ENCODE results near the gene ISCA2.

GRCh38 chr14:74531467-74531866, 37.9 kb downstream of the ISCA2 start:
- TF ChIP-seq CTCF (IDR thresholded peaks at IDR 0.05) (no peak), POLR2AphosphoS5 (IDR thresholded peaks at IDR 0.05) (no peak), POLR2A (IDR thresholded peaks at IDR 0.05) (no peak), EP300 (IDR thresholded peaks at IDR 0.05) (no peak)
